OCI-LY1 (cell line): ENCODE results near the gene LPAR1.

Experiments
- H2AFZ ChIP-seq: fragments of 200-600 bp; sonication (generic), shearing (Covaris generic); 2 replicates; pipeline ENCODE4 v1.6.0; 2014; ENCODE audit warnings: antibody characterized with exemption, mild to moderate bottlenecking, low read length
- H3F3A ChIP-seq: fragments of 200-600 bp; sonication (generic), shearing (Covaris generic); 2 replicates; pipeline ENCODE4 v1.6.0; 2014; ENCODE audit warnings: mild to moderate bottlenecking, antibody characterized with exemption, low read length, moderate library complexity; ENCODE audit not compliant: insufficient read depth
- H3K27ac ChIP-seq: fragments of 200-600 bp; sonication (generic); 2 replicates; pipeline ENCODE4 v1.5.1; 2014; ENCODE audit warnings: low read length, mixed run types, mild to moderate bottlenecking, low read depth; ENCODE audit not compliant: poor library complexity, severe bottlenecking
- H3K27me3 ChIP-seq: fragments of 200-600 bp; sonication (generic); 2 replicates; pipeline ENCODE4 v1.6.0; 2014; ENCODE audit warnings: antibody characterized with exemption, mild to moderate bottlenecking, low read length, moderate library complexity; ENCODE audit not compliant: insufficient read depth
- H3K36me3 ChIP-seq: fragments of 200-600 bp; sonication (generic); 2 replicates; pipeline ENCODE4 v1.6.1; 2014; ENCODE audit warnings: mild to moderate bottlenecking, antibody characterized with exemption, low read length, moderate library complexity, mixed read lengths; ENCODE audit not compliant: insufficient read depth
- H3K4me1 ChIP-seq: fragments of 200-600 bp; sonication (generic); 2 replicates; pipeline ENCODE4 v1.5.1; 2014; ENCODE audit warnings: mild to moderate bottlenecking, low read length, moderate library complexity; ENCODE audit not compliant: insufficient read depth, severe bottlenecking
- H3K4me2 ChIP-seq: fragments of 200-600 bp; sonication (generic), shearing (Covaris generic); 2 replicates; pipeline ENCODE4 v1.6.1; 2014; ENCODE audit warnings: low read length
- H3K4me3 ChIP-seq: fragments of 200-600 bp; sonication (generic); 2 replicates; pipeline ENCODE4 v1.5.1; 2014; ENCODE audit warnings: low read length, low read depth, mild to moderate bottlenecking, mixed read lengths; ENCODE audit not compliant: poor library complexity, severe bottlenecking
- H3K79me2 ChIP-seq: fragments of 200-600 bp; shearing (Covaris generic); 2 replicates; pipeline ENCODE4 v1.6.1; 2016; ENCODE audit warnings: mixed run types, low read length, mixed read lengths; ENCODE audit not compliant: insufficient read depth
- H3K9ac ChIP-seq: fragments of 200-600 bp; sonication (generic), shearing (Covaris generic); 2 replicates; pipeline ENCODE4 v1.6.1; 2014; ENCODE audit warnings: mild to moderate bottlenecking, low read length, mixed read lengths
- H3K9me2 ChIP-seq: fragments of 200-600 bp; sonication (generic), shearing (Covaris generic); 2 replicates; pipeline ENCODE4 v1.6.1; 2014; ENCODE audit warnings: low read depth, mild to moderate bottlenecking, low read length, mixed read lengths
- H3K9me3 ChIP-seq: fragments of 200-600 bp; shearing (Covaris generic); 2 replicates; pipeline ENCODE4 v1.6.1; 2014; ENCODE audit warnings: low read length, mixed read lengths
- H4K20me1 ChIP-seq: fragments of 200-600 bp; sonication (generic), shearing (Covaris generic); 2 replicates; pipeline ENCODE4 v1.6.0; 2016; ENCODE audit warnings: mild to moderate bottlenecking, low read length; ENCODE audit not compliant: insufficient read depth
- EZH2 ChIP-seq: fragments of 200-600 bp; sonication (generic), shearing (Covaris generic); IDR thresholded peaks from 2 replicates; pipeline ENCODE4 v1.8.0; 2017; ENCODE audit warnings: borderline replicate concordance, mixed run types, mild to moderate bottlenecking, antibody characterized with exemption, low read length, moderate library complexity, mixed read lengths
- TF ChIP-seq, protein P1 (sequence below): fragments of 200-600 bp; sonication (generic), shearing (Covaris generic); IDR thresholded peaks from 2 replicates; pipeline ENCODE4 v1.5.1; 2017; ENCODE audit warnings: mild to moderate bottlenecking, antibody characterized with exemption, low read length, moderate library complexity, mixed read lengths

The LPAR1 gene

GRCh38 chr9:110967196-110967595 is 71.1 kb downstream of the LPAR1 start:
- H3F3A ChIP-seq, result no peaks in the 10 kb centered on the region
- H3K4me2 ChIP-seq, result no peak overlapping the region
- H3K9me3 ChIP-seq, result no peaks in the 10 kb centered on the region
- no peaks in the 10 kb centered on the region for H3K79me2 ChIP-seq
- TF ChIP-seq, protein P1, sequence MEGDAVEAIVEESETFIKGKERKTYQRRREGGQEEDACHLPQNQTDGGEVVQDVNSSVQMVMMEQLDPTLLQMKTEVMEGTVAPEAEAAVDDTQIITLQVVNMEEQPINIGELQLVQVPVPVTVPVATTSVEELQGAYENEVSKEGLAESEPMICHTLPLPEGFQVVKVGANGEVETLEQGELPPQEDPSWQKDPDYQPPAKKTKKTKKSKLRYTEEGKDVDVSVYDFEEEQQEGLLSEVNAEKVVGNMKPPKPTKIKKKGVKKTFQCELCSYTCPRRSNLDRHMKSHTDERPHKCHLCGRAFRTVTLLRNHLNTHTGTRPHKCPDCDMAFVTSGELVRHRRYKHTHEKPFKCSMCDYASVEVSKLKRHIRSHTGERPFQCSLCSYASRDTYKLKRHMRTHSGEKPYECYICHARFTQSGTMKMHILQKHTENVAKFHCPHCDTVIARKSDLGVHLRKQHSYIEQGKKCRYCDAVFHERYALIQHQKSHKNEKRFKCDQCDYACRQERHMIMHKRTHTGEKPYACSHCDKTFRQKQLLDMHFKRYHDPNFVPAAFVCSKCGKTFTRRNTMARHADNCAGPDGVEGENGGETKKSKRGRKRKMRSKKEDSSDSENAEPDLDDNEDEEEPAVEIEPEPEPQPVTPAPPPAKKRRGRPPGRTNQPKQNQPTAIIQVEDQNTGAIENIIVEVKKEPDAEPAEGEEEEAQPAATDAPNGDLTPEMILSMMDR, result no peak
- no peak for TF ChIP-seq EZH2
- H4K20me1 ChIP-seq, result no peaks in the 10 kb centered on the region
- no peak overlapping the region for H3K4me3 ChIP-seq
- no peak overlapping the region for H3K27ac ChIP-seq
- H2AFZ ChIP-seq, result no peak overlapping the region
- no peak overlapping the region for H3K9ac ChIP-seq
- no peaks in the 10 kb centered on the region for H3K36me3 ChIP-seq
- no peaks in the 10 kb centered on the region for H3K9me2 ChIP-seq
- H3K27me3 ChIP-seq, result no peaks in the 10 kb centered on the region
- H3K4me1 ChIP-seq, result no peaks in the 10 kb centered on the region

DNA sequence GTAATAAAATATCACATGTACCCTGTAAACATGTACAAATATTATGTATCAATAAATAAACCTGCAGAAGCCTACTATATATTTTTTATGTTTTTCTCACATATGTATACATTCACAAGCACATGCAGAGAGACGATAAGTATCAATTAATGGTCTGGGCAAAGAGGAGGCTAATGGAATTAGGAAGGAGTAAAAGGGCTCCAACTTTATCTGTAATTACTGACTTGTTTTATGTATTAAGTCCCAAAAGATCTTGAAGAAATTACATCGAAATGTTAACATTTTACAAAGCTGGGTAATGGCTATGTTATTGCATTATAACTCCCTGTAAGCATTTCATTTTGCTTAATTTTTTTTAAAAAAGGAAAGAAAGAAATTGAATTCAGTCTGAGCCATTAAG is 78.0 kb downstream of the LPAR1 start:
- no peaks in the 10 kb centered on the region for H3K9me3 ChIP-seq
- no peaks in the 10 kb centered on the region for H3K9me2 ChIP-seq
- no peak overlapping the region for H3K4me2 ChIP-seq
- H3K4me1 ChIP-seq, result no peaks in the 10 kb centered on the region
- H2AFZ ChIP-seq, result no peak overlapping the region
- TF ChIP-seq, protein P1, result no peak
- TF ChIP-seq EZH2, result no peak
- H3F3A ChIP-seq, result no peaks in the 10 kb centered on the region
- H3K79me2 ChIP-seq, result no peaks in the 10 kb centered on the region
- H3K27ac ChIP-seq, result no peak overlapping the region
- no peak overlapping the region for H3K9ac ChIP-seq
- H3K4me3 ChIP-seq, result no peak overlapping the region
- H3K27me3 ChIP-seq, result no peaks in the 10 kb centered on the region
- no peaks in the 10 kb centered on the region for H4K20me1 ChIP-seq
- no peaks in the 10 kb centered on the region for H3K36me3 ChIP-seq

- Histone ChIP-seq H3K9me2 (no peaks in the 10 kb centered on the region), H3K9me3 (no peaks in the 10 kb centered on the region; the same call in 1 of the 2 replicates), H3K4me1 (no peaks in the 10 kb centered on the region), H3K27ac (no peak overlapping the region), H3K9ac (no peak overlapping the region), H3F3A (no peaks in the 10 kb centered on the region), H2AFZ (no peak overlapping the region), H3K36me3 (no peaks in the 10 kb centered on the region), H3K27me3 (no peaks in the 10 kb centered on the region), H4K20me1 (no peaks in the 10 kb centered on the region), H3K4me3 (no peak overlapping the region), H3K79me2 (no peaks in the 10 kb centered on the region), H3K4me2 (no peak overlapping the region)
- TF ChIP-seq, protein P1, result no peak
- no peak for TF ChIP-seq EZH2
Observed at GRCh38 chr9:110958847-110959246, 79.4 kb downstream of the LPAR1 start.
